Glomerular endothelial cell (primary cell): ENCODE results near the gene KLK12. TPM values are rescaled to one million over a fixed set of nuclear protein-coding genes. Genes with fewer than 3 reads are reported as not detected.

Experiments used
- DNase-seq: peaks from one replicate; pipeline ENCODE4 v3.0.0-alpha.2; 2011; ENCODE audit warnings: low read depth, low spot score; ENCODE audit errors: extremely low read depth
- total RNA-seq: library from RNA; depleted of rRNA; stranded (reverse); fragments of >200 nt; gene quantifications from 2 replicates; pipeline ENCODE4 v1.2.3, GENCODE V29; 2015

The KLK12 gene
- total RNA-seq, 1 donor from 2014 or later, result not detected

DNA sequence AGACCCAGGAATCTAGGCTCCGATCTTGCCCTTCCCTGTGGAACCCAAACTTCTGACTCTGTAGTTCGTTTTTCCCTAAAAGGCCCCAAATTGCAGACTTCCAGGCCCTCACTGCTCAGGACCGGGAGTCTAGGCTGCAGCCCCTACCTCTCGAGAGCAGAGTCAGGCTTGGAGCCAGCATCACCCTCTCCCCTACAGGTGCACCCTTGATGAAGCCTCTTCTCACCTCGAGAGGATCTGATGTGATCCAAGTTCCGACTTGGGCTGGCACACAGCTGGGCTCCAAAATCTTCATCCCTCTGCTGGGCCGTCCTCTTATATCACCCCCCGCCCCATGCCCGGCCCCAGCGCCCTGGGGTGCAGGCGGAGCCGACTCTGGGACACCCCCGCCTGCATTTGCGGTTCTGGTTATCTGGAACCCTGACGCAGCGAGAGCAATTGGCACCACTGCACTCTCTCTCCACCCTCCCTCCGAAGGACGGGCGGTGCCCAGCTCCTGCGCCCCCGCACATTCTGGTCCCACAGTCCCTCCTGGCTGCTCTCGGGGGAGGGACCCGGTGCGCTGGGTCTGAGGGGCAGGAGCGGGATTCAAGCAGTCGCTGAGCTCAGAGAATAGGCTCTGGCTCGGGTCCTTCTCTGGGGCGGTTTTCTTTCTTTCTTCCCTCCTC, 51.0 kb downstream of the KLK12 start, which contains the start of gene KLK7:
KLK7 (minus strand) TSS at position 293 of the 668 bp plus-strand sequence. CDS start 1,518 bp downstream, outside the sequence.
- DNase-seq, result no peak

DNA sequence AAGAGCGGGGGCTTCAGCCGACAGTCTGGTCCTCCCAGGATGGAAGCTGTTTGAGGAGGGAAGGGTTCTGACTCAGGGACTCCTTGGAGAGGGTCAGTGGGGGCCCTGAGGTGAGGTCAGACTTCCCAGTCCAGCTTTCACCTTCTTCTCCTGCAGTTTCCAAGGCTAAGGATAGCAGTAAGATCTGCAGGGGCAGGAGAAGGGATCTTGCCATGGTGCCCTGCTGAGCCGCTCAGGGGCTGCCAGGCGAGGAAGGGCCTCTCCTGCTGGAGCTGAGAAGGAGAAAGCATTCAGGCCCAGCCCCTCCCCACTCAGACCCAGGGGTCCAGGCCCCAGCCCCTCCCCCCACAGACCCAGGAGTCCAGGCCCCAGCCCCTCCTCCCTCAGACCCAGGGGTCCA, 52.6 kb downstream of the KLK12 start:
- DNase-seq, result no peak

- no peak for DNase-seq
These were observed 53.1 kb downstream of the KLK12 start for GRCh38 chr19:50981587-50982146.

GRCh38 chr19:50980208-50980607, 54.6 kb downstream of the KLK12 start:
- no peak for DNase-seq

DNA sequence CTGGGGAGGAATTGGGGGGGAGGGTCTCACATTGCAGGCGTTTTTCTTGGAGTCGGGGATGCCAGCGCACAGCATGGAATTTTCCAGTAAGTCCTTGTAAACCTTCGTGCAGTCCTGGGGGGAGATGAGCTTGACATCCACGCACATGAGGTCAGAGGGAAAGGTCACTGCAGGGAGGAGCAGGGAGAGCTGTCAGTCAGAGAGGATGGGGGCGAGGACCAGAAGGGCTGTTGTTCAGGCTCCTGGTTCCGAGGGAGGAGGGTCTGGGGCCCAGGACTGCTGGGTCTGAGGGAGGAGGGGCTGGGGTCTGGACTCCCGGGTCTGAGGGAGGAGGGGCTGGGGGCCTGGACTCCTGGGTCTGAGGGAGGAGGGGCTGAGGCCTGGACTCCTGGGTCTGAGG, 55.0 kb downstream of the KLK12 start:
- no peak for DNase-seq

Other genes with a start within 250 kb of the KLK12 start
- not detected in 2 replicates for gene ACP4, start 244.6 kb downstream of the KLK12 start, total RNA-seq
- not detected in 2 replicates for gene KLK1, start 211.2 kb downstream of the KLK12 start, total RNA-seq
- not detected in 2 replicates for gene KLK15, start 201.4 kb downstream of the KLK12 start, total RNA-seq
- not detected in 2 replicates for gene KLK3, start 180.1 kb downstream of the KLK12 start, total RNA-seq
- not detected in 2 replicates for gene KLK2, start 161.6 kb downstream of the KLK12 start, total RNA-seq
- gene KLK4, start 123.6 kb downstream of the KLK12 start, total RNA-seq, result not detected in 2 replicates
- not detected in 2 replicates for gene KLK5, start 82.0 kb downstream of the KLK12 start, total RNA-seq
- gene KLK6, start 65.4 kb downstream of the KLK12 start, total RNA-seq, result not detected in 2 replicates
- gene KLK7, start 51.1 kb downstream of the KLK12 start, total RNA-seq, result not detected in 2 replicates
- gene KLK8, start 33.4 kb downstream of the KLK12 start, total RNA-seq, result not detected in 2 replicates
- gene KLK10, start 15.3 kb downstream of the KLK12 start, total RNA-seq, result not detected in 2 replicates
- not detected in 2 replicates for gene KLK11, start 8.4 kb downstream of the KLK12 start, total RNA-seq
- gene KLK13, start 30.1 kb upstream of the KLK12 start, total RNA-seq, result not detected in 2 replicates
- not detected in 2 replicates for gene KLK14, start 47.9 kb upstream of the KLK12 start, total RNA-seq
- 17.1 and 19.3 TPM in 2 replicates for gene CTU1, start 73.4 kb upstream of the KLK12 start, total RNA-seq
- gene SIGLEC9, start 89.9 kb upstream of the KLK12 start, total RNA-seq, result not detected in 2 replicates
- gene SIGLEC7, start 107.3 kb upstream of the KLK12 start, total RNA-seq, result not detected in 2 replicates
- not detected in 2 replicates for gene CD33, start 190.1 kb upstream of the KLK12 start, total RNA-seq
- gene SIGLECL1, start 216.1 kb upstream of the KLK12 start, total RNA-seq, result not detected in 2 replicates